Measurements from ENCODE around the gene CHCHD6.

CHCHD6 gene

DNA sequence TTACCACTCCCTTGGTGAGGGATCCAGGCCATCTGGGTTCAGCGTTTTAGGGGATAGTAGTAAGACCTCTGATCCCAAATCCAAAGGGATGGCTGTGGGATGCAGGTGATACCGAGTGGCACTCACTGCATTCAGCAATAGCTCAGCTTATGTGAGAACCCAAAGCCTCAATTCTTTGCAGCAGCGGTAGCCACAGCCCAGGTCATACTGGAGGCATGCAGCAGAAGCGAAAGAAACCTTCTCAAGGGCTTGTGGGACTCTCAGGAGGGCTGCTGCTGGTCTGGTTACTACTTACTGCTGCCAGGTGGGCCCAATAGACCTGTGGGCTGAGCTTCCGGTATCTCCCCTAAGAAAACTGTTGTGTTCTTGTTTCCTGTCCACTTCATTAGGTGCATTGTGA, 38.0 kb downstream of the CHCHD6 start:
- WGBS, 2 experiments, result 95% methylated on average over 5 of the region's 5 CpGs
- H3K36me3 ChIP-seq (ENCODE audit: control insufficient read depth, insufficient read depth, low read length), result peaks cover 4% of the 10 kb centered on the region
- H3K9me3 ChIP-seq (ENCODE audit: control insufficient read depth, low read length), result no peaks in the 10 kb centered on the region
- no peak overlapping the region for H3K27ac ChIP-seq (ENCODE audit: insufficient read depth, low read depth, low read length, poor library complexity, severe bottlenecking)
- H3K4me1 ChIP-seq (ENCODE audit: control insufficient read depth, insufficient read depth, low read length), result no peaks in the 10 kb centered on the region
- H3K4me3 ChIP-seq (ENCODE audit: insufficient read depth, low read depth, low read length), result no peak overlapping the region
- no peaks in the 10 kb centered on the region for H3K27me3 ChIP-seq (ENCODE audit: control insufficient read depth, insufficient read depth, low read length, poor library complexity, severe bottlenecking)

DNA sequence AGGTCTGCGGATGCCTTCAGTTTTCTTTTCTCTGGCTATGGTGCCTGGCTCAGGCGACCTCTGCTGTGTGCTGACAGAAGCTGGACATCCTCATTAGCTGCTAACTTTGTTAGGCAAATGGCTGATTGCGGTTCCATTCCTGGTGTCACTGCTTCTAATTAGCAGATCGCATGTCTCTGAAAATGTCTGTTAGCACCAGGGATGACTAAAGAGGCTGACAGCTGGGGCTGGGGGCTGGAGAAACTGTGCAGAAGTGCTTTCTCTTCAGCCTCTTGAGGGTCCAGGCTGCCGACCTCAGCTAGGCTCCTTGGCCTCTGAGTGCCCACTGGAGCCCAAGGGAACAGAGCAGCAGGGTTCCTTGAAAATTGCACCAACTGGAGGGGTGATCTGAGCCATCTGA, 39.3 kb downstream of the CHCHD6 start:
- Histone ChIP-seq H3K27ac (ENCODE audit: insufficient read depth, low read depth, low read length, poor library complexity, severe bottlenecking) (no peak overlapping the region), H3K4me3 (ENCODE audit: insufficient read depth, low read depth, low read length) (no peak overlapping the region), H3K36me3 (ENCODE audit: control insufficient read depth, insufficient read depth, low read length) (no peaks in the 10 kb centered on the region), H3K27me3 (ENCODE audit: control insufficient read depth, insufficient read depth, low read length, poor library complexity, severe bottlenecking) (no peaks in the 10 kb centered on the region), H3K9me3 (ENCODE audit: control insufficient read depth, low read length) (no peaks in the 10 kb centered on the region), H3K4me1 (ENCODE audit: control insufficient read depth, insufficient read depth, low read length) (no peaks in the 10 kb centered on the region)
- 88 to 89% methylated on average over 5 of the region's 5 CpGs for WGBS, 2 experiments

DNA sequence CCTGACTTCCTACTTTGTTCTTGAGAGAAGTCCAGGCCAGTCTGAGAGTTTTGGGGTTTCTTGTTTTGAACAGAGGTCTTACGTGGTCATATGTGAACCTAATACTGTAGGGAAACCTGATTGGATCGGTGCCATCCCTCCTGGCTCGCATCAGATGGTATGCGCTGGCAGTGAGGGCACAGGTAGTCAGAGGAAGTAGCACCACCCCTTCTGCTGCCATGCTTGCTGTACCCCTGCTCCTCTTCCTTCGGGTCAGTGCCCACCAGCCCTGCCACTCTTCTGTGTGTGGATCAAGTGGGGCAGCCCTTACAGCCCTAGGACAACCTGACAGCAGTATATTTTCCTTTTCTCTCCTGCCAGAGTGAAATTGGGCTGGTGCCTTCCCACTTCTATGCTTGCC, 39.7 kb downstream of the CHCHD6 start:
- Histone ChIP-seq H3K27ac (ENCODE audit: insufficient read depth, low read depth, low read length, poor library complexity, severe bottlenecking) (no peak overlapping the region), H3K27me3 (ENCODE audit: control insufficient read depth, insufficient read depth, low read length, poor library complexity, severe bottlenecking) (no peaks in the 10 kb centered on the region), H3K36me3 (ENCODE audit: control insufficient read depth, insufficient read depth, low read length) (no peaks in the 10 kb centered on the region), H3K4me1 (ENCODE audit: control insufficient read depth, insufficient read depth, low read length) (no peaks in the 10 kb centered on the region), H3K4me3 (ENCODE audit: insufficient read depth, low read depth, low read length) (no peak overlapping the region), H3K9me3 (ENCODE audit: control insufficient read depth, low read length) (no peaks in the 10 kb centered on the region)
- 95 to 98% methylated on average over 5 of the region's 5 CpGs for WGBS, 2 experiments

DNA sequence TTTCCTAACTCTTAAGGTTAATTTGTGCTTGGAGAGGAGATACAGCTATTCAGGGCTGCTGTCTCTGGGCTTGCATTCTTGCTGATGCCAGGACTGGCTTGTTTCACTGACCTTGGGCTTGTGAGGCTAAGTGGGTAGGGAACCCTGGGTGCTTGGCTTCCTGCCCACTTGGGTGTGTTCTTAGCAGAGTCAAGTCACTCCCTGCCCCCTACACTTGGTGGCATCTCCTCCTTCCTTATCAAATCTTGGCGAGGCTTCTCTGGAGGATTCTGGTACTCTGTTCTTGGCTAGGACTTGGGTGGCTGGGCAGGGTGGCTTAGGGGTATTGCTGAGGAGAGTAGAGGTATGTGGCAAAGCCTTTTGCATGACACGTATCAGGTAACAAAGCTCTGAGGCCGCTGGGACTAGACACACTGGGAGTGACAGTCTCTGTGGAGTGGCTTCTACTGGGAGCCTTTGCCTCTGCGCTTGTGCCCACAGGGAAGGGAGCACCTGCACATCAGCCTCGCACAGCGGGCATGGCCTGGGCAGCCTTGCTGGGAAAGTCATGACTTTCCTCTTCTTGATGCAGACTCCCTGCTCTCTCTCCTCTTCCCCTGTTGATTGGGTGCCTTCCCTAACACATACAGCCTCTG, 41.8 kb downstream of the CHCHD6 start:
- 90 to 92% methylated on average over 6 of the region's 6 CpGs for WGBS, 2 experiments
- Histone ChIP-seq H3K27ac (ENCODE audit: insufficient read depth, low read depth, low read length, poor library complexity, severe bottlenecking) (no peak overlapping the region), H3K36me3 (ENCODE audit: control insufficient read depth, insufficient read depth, low read length) (no peaks in the 10 kb centered on the region), H3K9me3 (ENCODE audit: control insufficient read depth, low read length) (no peaks in the 10 kb centered on the region), H3K4me3 (ENCODE audit: insufficient read depth, low read depth, low read length) (no peak overlapping the region), H3K4me1 (ENCODE audit: control insufficient read depth, insufficient read depth, low read length) (peaks cover 4% of the 10 kb centered on the region), H3K27me3 (ENCODE audit: control insufficient read depth, insufficient read depth, low read length, poor library complexity, severe bottlenecking) (no peaks in the 10 kb centered on the region)

DNA sequence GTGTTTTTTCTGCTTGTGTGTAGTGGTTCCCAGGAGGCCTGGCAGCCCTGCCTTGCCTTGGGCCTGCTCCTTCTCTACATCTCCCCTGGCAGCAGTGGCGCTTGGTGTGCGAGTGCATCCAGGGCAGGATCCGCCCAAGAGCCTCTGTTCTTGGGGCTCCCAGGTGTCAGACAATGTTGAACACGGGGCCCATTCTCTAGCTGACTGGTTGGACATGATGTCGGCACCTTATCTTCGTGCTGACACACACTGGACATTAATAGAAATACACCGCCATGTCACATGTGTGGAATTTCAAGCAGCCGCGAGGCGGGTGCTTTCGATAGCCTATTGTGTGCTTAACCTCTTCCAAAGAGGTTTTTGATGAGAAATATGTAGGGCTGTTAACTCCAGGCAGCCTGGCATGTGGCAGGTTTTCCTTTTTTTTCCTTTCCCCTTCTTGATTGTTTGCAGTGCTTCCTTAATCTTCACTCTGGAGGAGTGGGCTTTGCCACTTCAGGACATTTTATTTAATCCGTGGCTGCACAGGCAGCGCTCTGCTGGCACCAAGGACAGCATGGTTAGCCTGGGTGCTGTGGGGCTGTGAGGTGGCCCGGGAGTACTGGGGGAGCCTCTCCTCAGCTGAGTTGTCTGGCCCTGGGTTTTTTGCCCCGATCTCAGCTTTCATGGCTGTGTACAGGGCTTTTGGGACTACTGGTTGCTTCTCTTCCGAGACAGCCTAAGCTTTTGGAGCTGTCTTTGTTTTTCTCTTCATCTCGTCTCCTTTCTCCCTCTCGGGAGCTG, 42.5 kb downstream of the CHCHD6 start:
- H3K27ac ChIP-seq (ENCODE audit: insufficient read depth, low read depth, low read length, poor library complexity, severe bottlenecking), result no peak overlapping the region
- no peak overlapping the region for H3K4me3 ChIP-seq (ENCODE audit: insufficient read depth, low read depth, low read length)
- 91 to 93% methylated on average over 18 of the region's 18 CpGs for WGBS, 2 experiments

DNA sequence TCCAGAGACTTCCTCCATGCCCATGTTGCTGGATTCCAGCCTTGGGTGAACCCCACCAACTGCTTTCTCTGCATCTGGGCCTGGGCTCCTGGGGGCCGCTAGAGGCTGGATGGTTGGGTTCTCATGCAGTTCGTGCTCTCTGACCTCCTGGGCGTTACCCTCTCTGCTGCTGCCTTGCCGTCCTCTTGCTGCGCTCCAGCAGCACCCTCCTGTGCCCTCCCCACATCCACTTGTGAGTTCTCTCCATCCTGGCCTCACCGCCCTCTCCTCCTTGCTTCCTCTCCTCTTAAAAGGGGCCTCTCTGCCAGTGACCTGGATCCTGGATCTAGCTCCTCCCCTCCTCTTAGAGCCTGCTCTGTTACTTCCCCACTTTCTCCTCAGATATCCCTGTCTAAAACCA, 43.7 kb downstream of the CHCHD6 start:
- 86 to 90% methylated on average over 6 of the region's 6 CpGs for WGBS, 2 experiments
- H3K27me3 ChIP-seq (ENCODE audit: control insufficient read depth, insufficient read depth, low read length, poor library complexity, severe bottlenecking), result no peaks in the 10 kb centered on the region
- no peaks in the 10 kb centered on the region for H3K36me3 ChIP-seq (ENCODE audit: control insufficient read depth, insufficient read depth, low read length)

More for the DNA sequence above, 42.5 kb downstream of the CHCHD6 start:
- H3K9me3 ChIP-seq (ENCODE audit: control insufficient read depth, low read length), result no peaks in the 10 kb centered on the region
- H3K4me1 ChIP-seq (ENCODE audit: control insufficient read depth, insufficient read depth, low read length), result peaks cover 10% of the 10 kb centered on the region
- H3K36me3 ChIP-seq (ENCODE audit: control insufficient read depth, insufficient read depth, low read length), result no peaks in the 10 kb centered on the region
- no peaks in the 10 kb centered on the region for H3K27me3 ChIP-seq (ENCODE audit: control insufficient read depth, insufficient read depth, low read length, poor library complexity, severe bottlenecking)

DNA sequence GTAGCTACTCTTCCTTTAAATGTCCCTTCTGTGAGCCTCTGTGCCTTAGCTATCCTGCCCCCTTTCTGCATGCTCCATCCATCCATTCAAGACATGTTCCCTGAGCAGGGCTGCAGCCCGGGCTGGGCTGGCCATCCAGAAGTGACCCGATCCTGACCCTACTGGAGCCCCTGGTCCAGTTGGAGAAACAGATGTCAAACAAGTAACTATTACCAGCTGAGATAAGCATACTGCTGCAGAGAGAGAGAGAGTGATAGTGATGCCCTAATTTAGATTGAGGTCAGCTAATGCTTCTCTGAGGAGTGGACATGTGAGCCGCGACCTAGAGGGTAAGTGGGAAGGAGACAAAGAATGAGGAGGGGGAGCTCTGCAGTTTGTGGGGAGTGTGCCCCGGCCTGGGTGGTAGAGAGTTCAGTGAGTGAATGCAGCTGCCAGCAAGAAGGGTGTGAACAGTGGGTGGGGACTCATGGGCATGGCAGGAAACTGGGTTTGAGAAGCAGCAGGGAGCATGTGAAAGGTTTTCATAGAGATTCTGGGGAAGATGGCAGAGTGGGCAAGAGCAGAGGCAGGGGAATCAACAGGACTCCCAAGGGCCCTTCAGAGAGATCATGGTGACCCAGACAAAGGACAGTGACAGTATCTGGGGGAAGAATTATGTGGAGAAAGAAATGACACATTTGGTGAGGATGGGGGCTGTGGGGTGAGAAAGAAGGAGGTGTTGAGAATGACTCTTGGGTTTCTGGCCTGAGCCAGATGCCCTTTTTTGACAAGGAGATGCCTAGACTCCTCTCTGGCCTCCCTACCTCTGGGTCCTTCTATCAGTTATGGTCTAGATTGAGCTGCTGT, 44.9 kb downstream of the CHCHD6 start:
- Histone ChIP-seq H3K36me3 (ENCODE audit: control insufficient read depth, insufficient read depth, low read length) (no peaks in the 10 kb centered on the region), H3K27ac (ENCODE audit: insufficient read depth, low read depth, low read length, poor library complexity, severe bottlenecking) (no peak overlapping the region), H3K4me3 (ENCODE audit: insufficient read depth, low read depth, low read length) (no peak overlapping the region), H3K27me3 (ENCODE audit: control insufficient read depth, insufficient read depth, low read length, poor library complexity, severe bottlenecking) (no peaks in the 10 kb centered on the region), H3K9me3 (ENCODE audit: control insufficient read depth, low read length) (no peaks in the 10 kb centered on the region), H3K4me1 (ENCODE audit: control insufficient read depth, insufficient read depth, low read length) (peaks cover 22% of the 10 kb centered on the region)
- WGBS, 2 experiments, result 90 to 93% methylated on average over 5 of the region's 5 CpGs

More for the DNA sequence above, 43.7 kb downstream of the CHCHD6 start:
- Histone ChIP-seq H3K9me3 (ENCODE audit: control insufficient read depth, low read length) (no peaks in the 10 kb centered on the region), H3K4me3 (ENCODE audit: insufficient read depth, low read depth, low read length) (no peak overlapping the region), H3K27ac (ENCODE audit: insufficient read depth, low read depth, low read length, poor library complexity, severe bottlenecking) (no peak overlapping the region), H3K4me1 (ENCODE audit: control insufficient read depth, insufficient read depth, low read length) (peaks cover 21% of the 10 kb centered on the region)

DNA sequence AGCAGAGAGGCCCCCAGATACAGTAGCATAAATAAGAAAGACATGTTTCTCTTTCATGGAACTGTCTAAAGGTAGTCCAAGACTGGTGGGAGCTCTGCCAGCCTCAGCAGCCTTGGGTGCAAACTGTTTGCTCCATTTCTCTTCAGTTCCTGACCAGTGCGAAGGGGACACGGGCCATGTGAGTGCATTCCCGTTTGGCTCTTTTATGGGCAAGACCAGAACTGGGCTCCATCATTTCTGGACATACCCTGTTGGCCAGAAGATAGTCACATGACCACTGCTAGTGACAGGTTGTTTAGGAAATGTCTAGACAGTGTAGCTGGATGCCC, 45.5 kb downstream of the CHCHD6 start:
- no peak overlapping the region for H3K4me3 ChIP-seq (ENCODE audit: insufficient read depth, low read depth, low read length)
- H3K27me3 ChIP-seq (ENCODE audit: control insufficient read depth, insufficient read depth, low read length, poor library complexity, severe bottlenecking), result no peaks in the 10 kb centered on the region
- H3K4me1 ChIP-seq (ENCODE audit: control insufficient read depth, insufficient read depth, low read length), result peaks cover 22% of the 10 kb centered on the region
- no peaks in the 10 kb centered on the region for H3K36me3 ChIP-seq (ENCODE audit: control insufficient read depth, insufficient read depth, low read length)
- H3K27ac ChIP-seq (ENCODE audit: insufficient read depth, low read depth, low read length, poor library complexity, severe bottlenecking), result no peak overlapping the region
- no peaks in the 10 kb centered on the region for H3K9me3 ChIP-seq (ENCODE audit: control insufficient read depth, low read length)
- 93 to 95% methylated on average over 3 of the region's 3 CpGs for WGBS, 2 experiments

DNA sequence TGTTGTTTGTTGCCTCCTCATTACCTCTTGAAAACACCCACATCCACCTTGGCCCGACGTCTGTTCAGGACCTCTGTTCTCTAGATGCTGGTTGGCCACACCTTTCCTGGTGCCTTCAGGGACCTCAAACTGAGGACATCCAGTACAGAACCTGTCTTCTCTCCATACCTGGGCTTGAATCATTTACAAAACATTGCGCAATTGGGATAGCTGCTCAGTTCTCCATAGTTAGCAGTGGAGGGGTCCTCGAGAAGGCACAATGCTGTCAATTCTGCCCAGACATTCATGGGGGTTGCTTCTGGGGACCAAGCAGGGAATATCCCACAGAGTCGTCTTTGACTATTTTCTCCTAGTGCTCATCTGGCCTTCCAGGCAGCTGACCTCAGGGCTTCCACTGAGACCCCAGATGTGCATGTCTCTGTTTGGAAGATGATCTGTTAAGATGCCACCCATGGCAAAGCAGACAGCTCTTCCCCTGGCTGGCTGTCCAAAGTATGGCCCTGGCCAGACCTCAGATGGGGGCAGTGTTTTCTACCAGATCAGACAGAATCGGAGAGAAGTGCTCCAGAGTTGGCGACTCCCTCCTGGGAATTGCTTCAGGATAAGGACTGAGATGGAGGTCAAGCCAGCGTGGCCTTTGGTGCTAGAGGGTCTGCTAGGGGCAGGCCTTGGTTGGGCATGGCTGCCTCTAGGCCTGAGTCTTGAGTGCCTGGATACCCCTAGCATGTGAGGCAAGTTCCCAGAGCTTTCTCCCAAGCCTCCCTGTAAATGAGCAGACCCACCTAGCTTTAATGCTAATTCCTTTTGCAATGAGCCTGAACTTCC, 46.1 kb downstream of the CHCHD6 start:
- H3K4me1 ChIP-seq (ENCODE audit: control insufficient read depth, insufficient read depth, low read length), result peaks cover 22% of the 10 kb centered on the region
- no peak overlapping the region for H3K4me3 ChIP-seq (ENCODE audit: insufficient read depth, low read depth, low read length)
- H3K36me3 ChIP-seq (ENCODE audit: control insufficient read depth, insufficient read depth, low read length), result no peaks in the 10 kb centered on the region
- H3K9me3 ChIP-seq (ENCODE audit: control insufficient read depth, low read length), result no peaks in the 10 kb centered on the region
- H3K27me3 ChIP-seq (ENCODE audit: control insufficient read depth, insufficient read depth, low read length, poor library complexity, severe bottlenecking), result no peaks in the 10 kb centered on the region
- WGBS, 2 experiments, result 94 to 96% methylated on average over 8 of the region's 8 CpGs
- H3K27ac ChIP-seq (ENCODE audit: insufficient read depth, low read depth, low read length, poor library complexity, severe bottlenecking), result no peak overlapping the region

Data from ectodermal cell (in vitro differentiated cells).